ENCODE results near the gene ORM2.

DNA sequence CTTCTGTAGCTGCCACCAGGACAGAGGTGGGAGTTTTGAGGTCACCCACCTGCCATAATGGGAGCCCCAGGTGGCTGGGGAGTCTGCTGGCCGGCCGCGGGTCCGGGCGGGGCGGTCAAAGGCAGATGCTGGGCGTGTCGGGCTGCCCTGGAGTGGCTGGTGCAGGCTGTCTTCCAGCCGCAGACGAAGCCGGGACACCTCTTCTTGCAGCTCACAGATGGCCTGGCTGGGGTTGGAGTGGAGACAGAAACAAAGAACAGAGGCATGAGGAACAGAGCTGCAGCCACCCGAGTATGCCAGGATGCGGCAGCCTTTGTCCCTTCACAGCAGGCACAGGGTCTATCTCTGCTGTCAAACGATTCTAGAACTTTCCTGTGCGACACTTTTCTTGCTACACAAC lies 18.0 kb downstream of the ORM2 start:
- TF ChIP-seq, protein P1, sequence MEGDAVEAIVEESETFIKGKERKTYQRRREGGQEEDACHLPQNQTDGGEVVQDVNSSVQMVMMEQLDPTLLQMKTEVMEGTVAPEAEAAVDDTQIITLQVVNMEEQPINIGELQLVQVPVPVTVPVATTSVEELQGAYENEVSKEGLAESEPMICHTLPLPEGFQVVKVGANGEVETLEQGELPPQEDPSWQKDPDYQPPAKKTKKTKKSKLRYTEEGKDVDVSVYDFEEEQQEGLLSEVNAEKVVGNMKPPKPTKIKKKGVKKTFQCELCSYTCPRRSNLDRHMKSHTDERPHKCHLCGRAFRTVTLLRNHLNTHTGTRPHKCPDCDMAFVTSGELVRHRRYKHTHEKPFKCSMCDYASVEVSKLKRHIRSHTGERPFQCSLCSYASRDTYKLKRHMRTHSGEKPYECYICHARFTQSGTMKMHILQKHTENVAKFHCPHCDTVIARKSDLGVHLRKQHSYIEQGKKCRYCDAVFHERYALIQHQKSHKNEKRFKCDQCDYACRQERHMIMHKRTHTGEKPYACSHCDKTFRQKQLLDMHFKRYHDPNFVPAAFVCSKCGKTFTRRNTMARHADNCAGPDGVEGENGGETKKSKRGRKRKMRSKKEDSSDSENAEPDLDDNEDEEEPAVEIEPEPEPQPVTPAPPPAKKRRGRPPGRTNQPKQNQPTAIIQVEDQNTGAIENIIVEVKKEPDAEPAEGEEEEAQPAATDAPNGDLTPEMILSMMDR (IDR thresholded peaks at IDR 0.05; ENCODE audit: insufficient read depth, low read depth, low read length) = no peak
- TF ChIP-seq EZH2 (IDR thresholded peaks at IDR 0.05; ENCODE audit: insufficient read depth, low read length) = no peak

Data from astrocyte (in vitro differentiated cells and primary cell).